SK-N-MC (cell line): ENCODE measurements around the gene TMEM8B.

Experiments used
- EZH2 ChIP-seq: fragments of 200-600 bp; sonication (generic); IDR thresholded peaks from one replicate; pipeline ENCODE4 v1.6.1; 2017; ENCODE audit warnings: antibody characterized with exemption
- POLR2AphosphoS5 ChIP-seq: IDR thresholded peaks from 2 replicates; pipeline ENCODE4 v1.6.1; 2012; ENCODE audit warnings: mild to moderate bottlenecking, low read depth, low read length, borderline replicate concordance

DNA sequence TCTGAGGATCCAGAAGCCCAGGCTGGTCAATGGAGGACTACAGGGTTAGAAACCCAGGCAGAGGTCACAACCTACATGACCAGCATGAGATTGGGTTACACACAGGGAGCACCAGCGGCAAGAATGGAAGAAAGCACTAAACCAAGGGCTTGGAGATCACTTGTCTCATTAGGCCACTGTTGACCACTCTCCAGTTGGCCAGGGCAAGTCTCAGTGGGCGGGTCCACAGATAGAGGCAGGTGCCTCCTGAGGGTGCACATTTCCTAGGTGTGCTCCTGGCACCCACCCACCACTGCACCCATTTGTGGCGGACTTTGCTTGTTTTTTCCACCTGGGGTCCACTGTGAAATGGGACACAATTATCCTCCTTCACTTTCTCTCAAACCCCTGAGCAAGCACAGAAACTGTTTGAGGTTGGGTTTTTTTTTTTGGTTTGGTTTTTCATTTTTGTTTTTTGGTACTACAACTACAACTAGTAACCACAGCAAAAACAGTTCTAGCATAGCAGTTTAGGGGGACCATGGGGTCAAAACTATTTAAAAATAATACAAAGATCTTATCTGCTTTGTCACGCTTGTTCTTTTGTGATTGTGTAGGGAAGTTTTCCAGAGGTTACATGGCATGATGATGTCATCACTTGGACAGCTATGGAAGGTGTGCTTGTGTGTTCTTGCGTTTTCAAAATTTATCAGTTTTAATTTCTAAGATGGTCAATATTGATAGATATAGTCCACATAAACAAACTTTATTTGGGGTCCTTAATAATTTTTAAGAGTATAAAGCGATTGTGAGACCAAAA lies 31.5 kb upstream of the TMEM8B start:
- TF ChIP-seq EZH2 (no peak), POLR2AphosphoS5 (no peak)
